Skin epidermis (tissue), 12 donors: ENCODE results near the gene WBP4.
"Not testable (repeated sequence)": the region's sequence is repeated elsewhere in the genome, so short reads cannot be mapped to it uniquely, and the experiment has no call there.

ENCODE experiments used
- H3K27ac ChIP-seq, 21 experiments: fragments of 200-600 bp; sonication (generic) in 11 of 21; one replicate each; pipeline ENCODE4 v1.5.0; 2020; ENCODE audit warnings: mild to moderate bottlenecking in 3 of 21, inconsistent platforms in 2 of 21, moderate library complexity in 2 of 21
- H3K4me3 ChIP-seq, 7 experiments: fragments of 200-600 bp; sonication (generic) in 2 of 7; one replicate each; pipeline ENCODE4 v1.5.0; 2020; ENCODE audit warnings: inconsistent platforms in 2 of 7, mild to moderate bottlenecking in 2 of 7, moderate library complexity in 1 of 7

Gene WBP4

DNA sequence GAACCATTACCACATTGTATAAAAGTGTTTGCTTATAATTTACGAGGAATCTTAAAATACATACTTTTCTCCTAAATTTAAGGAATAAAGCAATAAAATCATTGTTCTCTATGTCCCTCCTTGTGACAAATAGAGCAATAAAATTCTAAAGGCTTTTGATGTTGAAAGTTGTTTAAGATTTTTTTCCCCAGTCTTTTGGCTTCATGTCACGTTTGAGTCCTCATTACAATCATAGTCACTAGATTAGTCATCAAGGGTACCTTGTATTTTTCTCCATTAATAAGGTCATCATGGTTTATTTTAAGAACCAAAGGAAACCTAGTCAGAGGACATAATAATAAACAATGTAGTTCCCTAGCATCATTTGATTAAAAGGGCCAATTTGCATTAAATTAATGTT, 3.2 kb downstream of the WBP4 start:
- Histone ChIP-seq H3K4me3 (no peak overlapping the region), H3K27ac (peak overlapping the region in 3 of 21 experiments; percentile 26 to 46 (median 38))

DNA sequence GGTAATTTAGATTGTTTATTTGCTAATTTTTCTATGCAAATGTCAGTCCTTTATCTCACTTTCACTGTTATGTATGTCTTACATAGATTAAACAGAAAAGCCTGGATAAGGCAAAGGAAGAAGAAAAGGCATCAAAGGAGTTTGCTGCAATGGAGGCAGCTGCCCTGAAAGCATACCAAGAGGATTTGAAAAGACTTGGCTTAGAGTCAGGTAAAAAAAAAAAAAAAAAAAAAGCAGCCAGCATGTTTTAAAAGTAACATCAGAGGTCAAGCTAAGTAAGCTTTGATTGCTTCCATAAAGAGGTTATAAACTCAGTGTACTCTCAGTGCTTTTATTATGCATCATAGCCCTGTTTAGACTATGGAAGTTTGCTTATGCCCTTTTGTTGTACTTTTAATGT, 3.8 kb downstream of the WBP4 start:
- H3K27ac ChIP-seq, result peak overlapping the region in 1 of 21 experiments; percentile 38
- no peak overlapping the region for H3K4me3 ChIP-seq

DNA sequence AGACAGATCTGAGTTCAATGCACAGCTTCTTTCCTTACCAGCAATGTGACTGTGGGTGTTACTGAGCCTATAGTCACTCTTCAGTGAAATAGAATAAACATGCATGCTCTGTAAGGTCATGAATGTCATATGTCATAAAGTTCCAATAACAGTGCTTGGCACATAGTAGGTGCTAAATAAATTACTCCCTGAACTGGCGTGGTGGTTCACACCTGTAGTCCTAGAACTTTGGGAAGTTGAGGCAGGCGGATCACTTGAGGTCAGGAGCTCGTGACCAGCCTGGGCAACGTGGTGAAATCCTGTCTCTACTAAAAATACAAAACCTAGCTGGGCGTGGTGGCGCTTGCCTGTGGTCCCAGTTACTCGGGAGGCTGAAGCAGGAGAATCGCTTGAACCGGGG, 13.2 kb downstream of the WBP4 start:
- Histone ChIP-seq H3K27ac (no peak overlapping the region), H3K4me3 (no peak overlapping the region)

DNA sequence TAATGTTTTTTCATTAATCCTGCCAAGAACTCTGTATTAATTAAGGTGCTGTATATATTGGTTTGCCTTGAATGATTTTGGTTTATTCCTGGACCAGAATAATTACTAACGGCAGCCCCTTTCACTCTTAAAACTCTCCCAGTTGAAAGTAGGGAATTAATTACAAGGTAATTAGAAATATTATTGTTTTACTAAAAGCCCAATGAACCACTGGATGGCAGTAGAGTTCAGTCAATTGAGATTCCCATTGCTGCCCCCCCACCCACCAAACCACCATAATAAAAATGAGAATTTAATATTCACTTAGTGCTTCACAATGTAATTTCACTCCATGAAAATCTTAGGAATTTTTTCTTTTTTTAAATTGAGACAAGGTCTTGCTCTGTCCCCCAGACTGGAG, 13.7 kb downstream of the WBP4 start:
- Histone ChIP-seq H3K4me3 (no peak overlapping the region), H3K27ac (no peak overlapping the region)

DNA sequence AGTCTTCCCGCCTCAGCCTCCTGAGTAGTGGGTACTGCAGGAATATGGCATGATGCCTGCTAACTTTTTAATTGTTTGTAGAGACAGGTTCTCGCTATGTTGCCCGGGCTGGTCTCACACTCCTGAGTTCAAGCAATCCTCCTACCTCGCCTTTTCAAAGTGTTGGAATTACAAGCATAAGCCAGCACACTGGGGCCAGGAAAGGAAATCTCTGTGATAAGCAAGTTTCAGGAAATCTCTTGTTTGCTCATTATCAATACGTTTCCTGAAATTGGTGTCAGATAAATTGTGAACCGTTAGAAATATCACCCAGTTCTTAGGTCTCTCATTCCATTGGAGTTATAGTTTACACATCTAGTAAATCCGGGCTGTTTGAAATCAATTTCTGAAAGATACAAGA, 14.2 kb downstream of the WBP4 start:
- no peak overlapping the region for H3K4me3 ChIP-seq

DNA sequence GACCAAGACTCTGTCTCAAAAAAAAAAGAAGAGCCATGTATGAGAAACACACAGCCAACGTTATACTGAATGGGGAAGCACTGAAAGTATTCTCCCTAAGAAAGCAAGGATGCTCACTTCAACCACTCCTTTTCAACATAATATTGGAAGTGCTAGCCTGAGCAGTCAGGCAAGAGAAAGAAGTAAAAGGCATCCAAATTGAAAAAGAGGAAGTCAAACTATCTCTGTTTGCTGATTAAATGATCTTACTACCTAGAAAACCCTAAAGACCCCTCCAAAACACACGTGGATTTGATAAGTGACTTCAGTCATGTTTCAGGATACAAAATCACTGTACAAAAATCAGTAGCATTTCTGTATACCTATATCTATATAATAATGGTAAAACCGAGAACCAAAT, 16.2 kb downstream of the WBP4 start:
- Histone ChIP-seq H3K27ac (no peak overlapping the region), H3K4me3 (no peak overlapping the region)

More for the DNA sequence above, 14.2 kb downstream of the WBP4 start:
- no peak overlapping the region for H3K27ac ChIP-seq

DNA sequence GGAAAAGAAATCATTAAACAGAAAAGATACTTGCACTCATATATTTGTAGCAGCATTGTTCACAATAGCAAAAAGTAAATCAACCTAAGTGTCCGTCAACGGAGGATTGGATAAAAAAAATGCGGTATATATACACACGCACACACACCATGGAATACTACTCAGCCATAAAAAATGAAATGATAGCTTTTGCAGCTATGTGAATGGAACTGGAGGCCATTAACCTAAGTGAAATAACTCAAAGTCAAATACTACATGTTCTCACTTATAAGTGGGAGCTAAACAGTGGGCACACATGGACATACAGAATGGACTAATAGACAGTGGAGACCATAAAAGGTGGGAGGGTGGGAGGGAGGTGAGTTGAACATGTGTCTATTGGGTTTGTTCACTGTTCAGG, 18.4 kb downstream of the WBP4 start:
- no peak overlapping the region for H3K4me3 ChIP-seq

DNA sequence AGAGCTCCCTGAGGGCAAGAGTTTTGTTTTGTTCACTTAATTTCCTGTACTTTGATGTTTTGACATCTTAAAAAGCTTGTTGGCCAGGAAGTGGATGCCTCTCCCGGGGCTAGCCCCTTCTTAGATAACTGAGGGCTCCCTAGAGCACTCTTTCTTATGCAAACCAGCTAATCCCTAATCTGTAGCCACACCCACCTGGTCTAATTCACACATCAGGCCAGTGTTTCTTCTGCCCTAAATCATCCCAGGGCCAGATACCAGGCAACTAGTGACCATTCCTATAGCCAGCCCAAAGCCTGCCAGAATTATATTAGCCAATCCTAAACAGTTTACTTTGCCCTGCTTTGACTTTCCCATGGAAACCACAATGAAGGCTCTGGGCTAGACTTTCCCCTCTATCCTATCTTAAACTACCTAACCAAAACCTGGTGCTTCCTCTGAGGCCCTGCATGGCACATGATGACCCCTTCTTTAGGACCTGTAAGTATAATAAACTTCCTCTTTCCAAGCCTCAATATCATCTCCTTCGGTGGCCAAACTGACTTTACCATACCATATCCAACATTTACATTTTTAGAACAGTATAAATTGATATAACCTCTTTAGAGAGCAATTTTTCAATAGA, 24.8 kb downstream of the WBP4 start:
- Histone ChIP-seq H3K4me3 (no peak overlapping the region), H3K27ac (no peak overlapping the region)

More for the DNA sequence above, 18.4 kb downstream of the WBP4 start:
- H3K27ac ChIP-seq, result no peak overlapping the region

DNA sequence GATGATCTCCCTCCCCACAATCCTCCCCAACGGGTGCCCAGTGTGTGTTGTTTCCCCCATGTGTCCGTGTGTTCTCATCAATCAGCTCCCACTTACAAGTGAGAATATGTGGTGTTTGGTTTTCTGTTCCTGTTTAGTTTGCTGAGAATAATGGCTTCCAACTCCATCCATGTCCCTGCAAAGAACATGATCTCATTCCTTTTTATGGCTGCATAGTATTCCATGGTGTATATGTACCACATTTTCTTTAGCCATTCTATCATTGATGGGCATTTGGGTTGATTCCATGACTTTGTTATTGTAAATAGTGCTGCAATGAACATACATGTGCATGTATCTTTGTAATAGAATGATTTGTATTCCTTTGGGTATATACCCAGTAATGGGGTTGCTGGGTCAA, 34.4 kb downstream of the WBP4 start:
- H3K4me3 ChIP-seq, result not testable (repeated sequence)

DNA sequence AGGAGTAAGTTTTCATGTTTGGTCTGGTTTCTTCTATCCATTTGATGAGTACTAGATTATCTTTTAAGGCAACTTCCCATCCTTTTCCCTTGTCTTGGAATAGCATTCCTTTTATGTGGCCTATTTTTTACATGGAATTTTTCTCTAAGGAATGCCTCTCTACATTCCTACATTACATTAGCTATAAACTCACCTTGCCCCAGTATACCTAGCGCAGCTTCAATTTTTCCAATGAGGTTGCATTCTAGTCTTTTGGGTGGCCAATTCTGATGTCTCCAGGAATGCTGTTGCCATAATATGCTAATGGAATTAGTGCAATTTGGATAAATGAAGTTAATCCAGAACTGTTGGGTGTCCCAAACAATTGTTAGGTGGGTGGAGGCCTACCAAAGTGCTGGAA, 37.5 kb downstream of the WBP4 start:
- Histone ChIP-seq H3K4me3 (no peak overlapping the region), H3K27ac (no peak overlapping the region)

More for the DNA sequence above, 34.4 kb downstream of the WBP4 start:
- not testable (repeated sequence) for H3K27ac ChIP-seq

DNA sequence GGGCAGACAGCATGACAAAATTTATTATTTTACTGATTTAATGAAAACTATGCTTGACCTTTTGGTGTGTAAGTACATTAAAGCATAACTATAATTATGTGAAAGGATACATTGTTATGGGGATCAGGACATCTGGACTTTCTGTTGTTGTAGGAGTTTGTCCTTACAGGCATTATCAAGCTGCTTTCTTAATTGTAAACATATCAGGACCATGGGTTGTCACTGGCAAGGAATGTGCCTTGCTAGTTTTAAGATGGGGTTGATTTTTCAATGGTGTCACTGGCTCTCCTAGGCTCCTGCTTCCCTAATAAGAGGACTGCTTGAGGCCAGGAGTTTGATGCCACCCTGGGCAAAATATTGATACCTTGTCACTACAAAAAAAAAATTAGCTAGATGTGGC, 38.7 kb downstream of the WBP4 start:
- no peak overlapping the region for H3K4me3 ChIP-seq
- no peak overlapping the region for H3K27ac ChIP-seq

DNA sequence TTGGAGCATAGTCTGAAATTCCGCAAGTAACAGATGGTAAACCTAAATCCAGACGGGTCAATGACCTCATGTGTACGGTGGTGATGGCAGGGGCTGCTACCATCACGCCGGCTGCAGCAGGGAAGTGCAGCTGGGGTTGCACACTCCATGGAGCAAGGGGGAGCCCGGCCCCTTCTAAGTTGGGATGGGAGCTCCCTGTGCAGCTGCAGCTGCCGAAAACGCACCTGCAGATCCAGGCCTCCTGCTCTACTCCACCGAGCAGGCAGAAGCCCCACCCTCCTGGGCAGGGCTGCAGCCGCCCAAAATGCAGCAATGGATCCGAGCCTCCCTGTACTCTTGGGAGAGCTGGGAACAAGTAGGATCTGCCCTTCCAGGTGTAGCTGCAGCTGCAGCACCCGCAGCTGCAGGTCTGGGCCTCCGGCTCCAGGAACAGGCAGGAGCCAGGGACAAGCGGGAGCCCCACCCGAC, 45.8 kb downstream of the WBP4 start:
- no peak overlapping the region for H3K27ac ChIP-seq
- peak overlapping the region in 1 of 7 experiments; percentile 5 for H3K4me3 ChIP-seq

DNA sequence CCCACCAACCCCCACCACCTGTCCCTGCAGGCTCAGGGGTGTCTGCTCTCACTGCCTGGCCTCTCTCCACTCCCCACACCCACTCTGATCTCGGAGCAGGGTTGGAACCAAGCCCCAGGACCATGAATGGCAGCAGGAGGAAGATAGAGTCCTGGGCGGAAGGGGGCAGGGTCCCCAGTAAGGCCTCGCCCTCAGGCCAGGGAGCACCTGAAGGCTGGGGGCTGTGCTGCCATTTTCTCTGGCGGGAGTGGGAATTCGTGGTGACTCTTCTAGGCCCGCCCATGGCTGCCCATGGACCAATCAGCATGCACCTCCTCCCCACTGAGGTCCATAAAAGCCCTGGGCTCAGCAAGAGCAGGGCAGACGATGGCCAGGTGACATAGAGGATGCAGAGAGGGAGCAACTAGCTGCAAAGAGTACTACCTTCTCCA, 46.3 kb downstream of the WBP4 start:
- Histone ChIP-seq H3K27ac (no peak overlapping the region), H3K4me3 (peak overlapping the region in 1 of 7 experiments; percentile 5)

DNA sequence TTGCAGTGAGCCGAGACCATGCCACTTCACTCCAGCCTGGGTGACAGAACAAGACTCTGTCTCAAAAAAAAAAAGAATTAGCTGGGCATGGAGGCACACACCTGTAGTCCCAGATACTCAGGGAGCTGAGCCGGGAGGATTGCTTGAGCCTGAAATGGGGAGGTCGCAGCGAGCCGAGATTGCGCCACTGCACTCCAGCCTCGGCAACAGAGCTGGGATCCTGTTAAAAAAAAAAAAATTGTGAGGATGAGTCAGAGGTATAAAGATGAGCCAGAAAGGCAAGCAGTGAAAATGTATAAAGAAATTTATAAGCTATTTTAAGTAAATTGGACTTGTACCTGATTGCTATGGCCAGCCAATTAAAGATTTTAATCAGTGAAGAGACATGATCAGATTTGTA, 50.1 kb downstream of the WBP4 start:
- Histone ChIP-seq H3K27ac (no peak overlapping the region), H3K4me3 (no peak overlapping the region)

DNA sequence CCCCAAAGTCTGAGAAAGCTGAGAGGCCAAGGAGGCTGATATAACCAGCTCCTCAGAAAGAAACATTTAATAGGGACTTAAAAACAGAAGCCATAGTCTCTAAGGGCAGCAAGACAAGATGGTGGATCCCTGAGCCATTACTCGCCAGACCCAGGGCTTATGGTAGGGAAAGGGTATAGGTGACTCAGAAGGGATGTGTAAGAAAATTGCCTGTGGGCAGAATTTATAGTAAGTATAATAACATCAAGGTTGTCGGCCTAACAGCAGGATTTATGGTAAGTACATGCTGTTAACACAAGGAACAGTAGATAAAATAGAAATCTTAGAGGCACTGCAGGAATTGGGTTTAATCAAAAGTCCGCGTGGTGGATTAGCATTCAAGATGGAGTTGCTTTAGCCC, 56.6 kb downstream of the WBP4 start:
- no peak overlapping the region for H3K27ac ChIP-seq
- no peak overlapping the region for H3K4me3 ChIP-seq

DNA sequence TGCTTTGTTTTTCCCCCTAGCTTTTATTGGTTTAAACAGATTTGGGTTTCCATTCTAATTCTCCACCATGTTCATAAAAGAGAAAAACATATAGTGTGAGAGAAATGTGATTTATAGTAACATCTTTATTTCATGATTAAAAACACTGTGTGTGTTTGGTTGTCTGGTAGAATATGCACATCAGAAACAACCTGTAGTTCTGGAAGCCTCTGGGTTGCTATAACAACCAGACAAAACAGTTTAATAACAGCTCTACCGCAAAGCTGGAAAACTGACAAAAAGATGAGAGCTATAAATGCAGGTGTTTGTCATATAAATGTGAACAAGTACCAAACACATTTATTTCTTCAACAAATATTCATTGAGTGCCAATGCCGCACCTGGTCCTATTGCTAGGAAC, 61.5 kb downstream of the WBP4 start:
- no peak overlapping the region for H3K4me3 ChIP-seq
- H3K27ac ChIP-seq, result no peak overlapping the region

DNA sequence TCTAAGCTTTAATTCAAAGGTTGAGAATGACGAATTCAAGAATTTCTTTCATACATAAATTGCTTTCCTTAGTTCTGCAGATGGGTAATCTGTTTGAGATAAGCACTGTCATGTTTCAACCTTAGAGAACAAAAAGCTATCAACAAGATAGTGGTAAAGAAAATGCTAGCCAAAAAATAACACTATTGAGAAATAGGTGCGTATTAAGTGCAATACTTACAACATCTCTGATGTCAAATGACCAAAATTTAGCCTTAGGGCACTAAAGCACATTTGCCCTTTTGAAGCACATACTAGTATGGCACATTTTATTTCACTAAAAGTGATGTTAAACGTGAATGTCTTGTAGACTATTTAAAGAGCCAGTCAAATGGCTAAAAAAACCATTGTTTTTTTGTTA, 66.4 kb downstream of the WBP4 start:
- H3K4me3 ChIP-seq, result no peak overlapping the region
- H3K27ac ChIP-seq, result no peak overlapping the region

DNA sequence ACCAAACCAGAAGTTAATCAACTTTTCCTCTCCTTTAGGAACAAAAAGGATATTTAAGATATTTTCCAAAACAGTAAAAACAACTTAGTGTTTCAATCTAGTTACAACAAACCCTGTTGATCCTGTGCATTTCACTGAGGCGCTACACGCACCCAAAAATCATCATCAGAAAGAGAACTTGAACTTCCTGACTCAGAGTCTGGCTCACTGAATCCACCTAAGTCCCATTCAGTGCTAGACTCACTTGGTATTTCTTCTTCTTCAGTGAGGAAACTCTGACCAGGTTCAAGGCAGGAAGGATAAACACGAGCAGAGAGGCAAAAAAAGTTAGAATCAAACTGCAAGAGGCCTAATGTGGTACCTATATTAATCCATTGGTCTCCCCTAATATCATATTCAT, 69.0 kb downstream of the WBP4 start:
- Histone ChIP-seq H3K27ac (no peak overlapping the region), H3K4me3 (no peak overlapping the region)

DNA sequence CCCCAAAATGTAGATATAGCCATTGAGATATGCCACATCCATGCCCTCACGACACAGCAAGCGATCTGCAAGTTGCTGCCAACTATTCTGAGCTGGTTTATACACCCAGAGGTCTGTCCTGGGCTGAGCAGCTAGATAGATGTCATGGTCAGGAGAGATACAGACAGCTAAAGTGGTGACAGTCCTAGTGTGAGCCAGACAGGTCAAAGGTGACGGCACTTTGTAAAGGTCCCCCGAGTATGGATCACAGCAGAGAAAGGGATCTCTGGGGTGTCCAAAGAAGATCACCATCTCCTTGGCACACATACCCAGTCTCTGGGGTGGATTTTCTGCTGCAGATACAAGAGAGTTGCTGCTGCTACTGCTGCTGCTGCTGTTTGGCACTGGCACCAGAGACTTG, 69.9 kb downstream of the WBP4 start:
- not testable (repeated sequence) for H3K27ac ChIP-seq, H3K4me3 ChIP-seq

DNA sequence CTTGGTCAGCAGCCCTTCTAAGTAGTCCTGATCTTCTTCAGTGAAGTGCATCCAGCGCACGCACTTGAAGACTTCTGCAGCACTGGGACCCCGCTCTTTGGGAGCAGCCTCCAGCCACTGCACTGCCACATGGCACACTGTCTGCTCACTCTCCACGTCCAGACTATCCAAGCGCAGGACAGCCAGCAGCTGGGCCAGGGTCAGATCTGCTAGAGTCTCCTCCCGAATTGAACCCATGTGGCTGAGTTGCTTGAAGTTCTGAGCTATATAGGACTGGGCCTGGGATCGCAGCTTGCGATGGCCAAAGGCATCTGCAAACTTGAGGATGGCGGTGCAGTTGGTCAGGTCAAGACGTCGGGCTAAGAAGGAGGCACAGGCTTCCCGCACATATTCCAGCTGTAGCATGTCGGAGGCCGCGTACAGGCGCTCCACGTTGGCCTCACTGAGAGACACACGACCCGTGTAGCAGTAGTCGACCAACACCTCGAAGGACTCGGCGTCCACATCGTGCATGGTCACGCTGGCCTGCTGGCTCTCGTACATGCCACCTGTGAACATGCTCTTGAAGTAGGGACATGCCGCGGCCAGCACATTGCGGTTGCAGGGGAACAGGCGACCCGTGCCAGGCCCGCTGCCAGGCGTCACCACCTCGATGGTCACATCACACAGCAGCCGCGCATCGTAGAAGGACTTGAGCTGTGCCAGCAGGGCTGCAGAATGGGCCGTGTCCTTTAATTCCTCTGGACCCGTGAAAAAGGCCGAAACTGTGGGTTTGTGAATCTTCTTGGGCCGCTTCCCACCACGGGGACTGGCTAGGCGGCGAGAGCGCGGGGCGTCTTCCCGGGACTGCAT, 70.6 kb downstream of the WBP4 start:
- Histone ChIP-seq H3K27ac (peak overlapping the region; percentile 4 to 88 (median 80)), H3K4me3 (peak overlapping the region; percentile 44 to 82 (median 60))

DNA sequence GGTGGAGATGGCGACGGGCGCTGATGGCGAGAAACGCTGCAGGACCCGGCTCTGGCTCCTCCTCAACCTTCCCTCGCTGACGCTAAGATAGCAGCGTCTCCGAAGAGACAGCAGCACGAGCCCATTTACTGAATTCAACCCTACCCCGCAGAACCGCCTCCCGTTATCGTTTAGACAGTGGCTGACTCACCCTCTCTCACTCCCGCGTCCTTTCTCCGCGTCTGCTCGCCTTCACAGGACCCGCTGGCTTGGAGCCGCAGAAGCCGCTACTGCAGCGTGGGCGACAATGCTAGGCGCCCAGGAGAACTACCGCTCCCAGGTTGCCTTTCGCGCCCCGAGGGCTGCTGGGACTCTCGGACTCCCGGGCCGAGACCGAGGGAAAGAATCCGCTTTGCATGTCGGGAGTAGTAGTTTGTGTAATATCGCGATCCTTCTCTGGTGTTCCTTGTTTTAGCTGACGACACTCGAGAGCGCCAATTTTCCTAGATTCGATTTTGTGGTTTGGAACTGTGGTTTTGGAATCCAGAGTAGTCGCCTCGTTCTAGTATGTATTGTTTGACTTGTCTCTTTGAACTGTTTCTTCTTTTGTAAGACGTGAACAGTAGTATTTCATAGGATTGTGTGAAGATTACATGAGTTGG, 71.3 kb downstream of the WBP4 start, which contains the start of gene KBTBD6:
KBTBD6 (minus strand) TSS at position 291 of the 641 bp plus-strand sequence. CDS start 291 bp downstream, outside the sequence.
- peak within 1 kb of the TSS; percentile 4 to 88 (median 80) for H3K27ac ChIP-seq
- peak within 1 kb of the TSS; percentile 44 to 82 (median 60) for H3K4me3 ChIP-seq
